ENCODE results near the gene RCBTB1. TPM values are rescaled to one million over a fixed set of nuclear protein-coding genes. Genes with fewer than 3 reads are reported as not detected.

The RCBTB1 gene
- total RNA-seq, 4 donors from 2014 or later, result 8.8 to 10.7 (median 10.2) TPM

DNA sequence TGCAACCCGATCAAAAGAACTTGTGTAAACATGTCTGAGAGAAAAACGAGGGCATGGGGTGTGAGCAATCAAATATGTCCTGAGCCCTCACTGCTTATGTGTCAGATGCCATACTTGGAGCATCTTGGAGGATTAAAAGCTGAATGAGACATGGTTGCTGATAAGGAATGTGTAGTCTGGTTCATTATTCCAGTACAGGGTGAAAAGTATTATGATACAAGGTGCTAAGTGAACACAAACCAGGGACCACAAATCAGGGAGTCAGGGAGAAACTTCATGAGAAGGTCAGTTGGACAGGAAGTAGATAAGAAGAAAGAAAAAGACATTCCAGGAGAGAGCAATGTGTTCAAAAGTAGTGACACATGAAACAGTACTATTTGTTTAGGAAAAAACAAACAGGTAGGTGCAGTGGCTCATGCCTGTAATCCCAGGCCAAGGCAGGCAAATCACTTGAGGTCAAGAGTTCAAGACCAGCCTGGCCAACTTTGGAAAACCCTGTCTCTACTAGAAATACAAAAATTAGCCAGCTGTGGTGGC, 2.0 kb upstream of the RCBTB1 start:
- WGBS, 2 donors, result 49 to 58% methylated on average over 2 of the region's 2 CpGs
- TF ChIP-seq, protein P1, sequence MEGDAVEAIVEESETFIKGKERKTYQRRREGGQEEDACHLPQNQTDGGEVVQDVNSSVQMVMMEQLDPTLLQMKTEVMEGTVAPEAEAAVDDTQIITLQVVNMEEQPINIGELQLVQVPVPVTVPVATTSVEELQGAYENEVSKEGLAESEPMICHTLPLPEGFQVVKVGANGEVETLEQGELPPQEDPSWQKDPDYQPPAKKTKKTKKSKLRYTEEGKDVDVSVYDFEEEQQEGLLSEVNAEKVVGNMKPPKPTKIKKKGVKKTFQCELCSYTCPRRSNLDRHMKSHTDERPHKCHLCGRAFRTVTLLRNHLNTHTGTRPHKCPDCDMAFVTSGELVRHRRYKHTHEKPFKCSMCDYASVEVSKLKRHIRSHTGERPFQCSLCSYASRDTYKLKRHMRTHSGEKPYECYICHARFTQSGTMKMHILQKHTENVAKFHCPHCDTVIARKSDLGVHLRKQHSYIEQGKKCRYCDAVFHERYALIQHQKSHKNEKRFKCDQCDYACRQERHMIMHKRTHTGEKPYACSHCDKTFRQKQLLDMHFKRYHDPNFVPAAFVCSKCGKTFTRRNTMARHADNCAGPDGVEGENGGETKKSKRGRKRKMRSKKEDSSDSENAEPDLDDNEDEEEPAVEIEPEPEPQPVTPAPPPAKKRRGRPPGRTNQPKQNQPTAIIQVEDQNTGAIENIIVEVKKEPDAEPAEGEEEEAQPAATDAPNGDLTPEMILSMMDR (IDR thresholded peaks at IDR 0.05), result no peak
- TF ChIP-seq EP300 (IDR thresholded peaks at IDR 0.05) (no peak), POLR2A (IDR thresholded peaks at IDR 0.05) (no peak)
- Histone ChIP-seq H3K27ac (no peak overlapping the region), H3K27me3 (no peaks in the 10 kb centered on the region), H3K4me3 (no peak overlapping the region), H3K9me3 (no peaks in the 10 kb centered on the region), H3K36me3 (no peaks in the 10 kb centered on the region), H3K4me1 (peaks cover 0 to 21% (median 2%) of the 10 kb centered on the region in 4 donors)
- no peak for DNase-seq (ENCODE audit: low spot score in 2 of 2)

DNA sequence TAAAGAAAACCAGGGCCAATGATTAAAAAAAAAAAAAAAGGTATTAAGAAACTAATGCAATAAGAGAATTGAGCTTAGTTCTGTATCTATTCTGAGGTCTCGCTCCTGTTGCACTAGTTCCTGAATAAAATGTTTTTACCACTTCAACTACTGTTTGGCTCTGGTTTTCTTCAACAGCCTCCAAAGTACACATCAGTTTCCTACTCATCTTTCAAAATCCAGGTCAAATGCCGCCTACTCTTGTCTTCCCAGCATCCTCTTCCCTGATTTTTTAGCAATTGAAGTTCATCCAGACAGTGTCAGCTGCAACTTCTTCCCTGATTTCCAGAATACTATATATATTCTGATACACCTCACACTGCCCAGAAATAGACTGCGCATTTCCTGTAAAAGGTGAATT, 1.4 kb upstream of the RCBTB1 start:
- 86 to 91% methylated on average over 3 of the region's 3 CpGs for WGBS, 2 donors
- peaks cover 0 to 4% (median 0%) of the 10 kb centered on the region in 3 donors for H3K36me3 ChIP-seq
- H3K9me3 ChIP-seq, result no peaks in the 10 kb centered on the region
- no peak overlapping the region for H3K27ac ChIP-seq
- no peak for DNase-seq (ENCODE audit: low spot score in 2 of 2)
- H3K4me1 ChIP-seq, result peaks cover 0 to 21% (median 2%) of the 10 kb centered on the region in 4 donors
- no peak for TF ChIP-seq POLR2A (IDR thresholded peaks at IDR 0.05)
- TF ChIP-seq EP300 (IDR thresholded peaks at IDR 0.05), result no peak
- TF ChIP-seq, protein P1 (IDR thresholded peaks at IDR 0.05), result no peak
- no peaks in the 10 kb centered on the region for H3K27me3 ChIP-seq
- no peak overlapping the region for H3K4me3 ChIP-seq

DNA sequence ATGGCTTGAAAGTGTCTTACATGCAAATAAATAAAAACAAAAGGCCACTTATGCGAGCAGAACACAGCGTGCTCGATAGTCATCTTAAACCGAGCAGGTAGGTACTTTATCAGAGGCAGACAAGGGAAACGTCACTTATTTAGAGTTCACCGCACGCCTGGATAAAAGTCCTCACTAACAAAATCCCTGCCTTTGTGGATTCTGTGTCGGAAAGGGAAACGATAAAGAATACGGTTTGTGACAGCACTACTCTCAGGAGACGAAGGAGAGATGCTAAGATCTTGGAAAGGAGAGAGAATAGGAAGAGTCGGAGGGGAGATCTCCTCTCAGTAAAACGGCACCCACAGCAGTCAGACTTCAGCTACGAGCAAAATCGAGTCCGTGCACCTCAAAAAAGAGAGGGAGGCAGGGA, 581 bp downstream of the RCBTB1 start:
- no peak for DNase-seq (ENCODE audit: low spot score in 2 of 2)
- no peaks in the 10 kb centered on the region for H3K9me3 ChIP-seq
- H3K4me1 ChIP-seq, result peaks cover 0 to 21% (median 2%) of the 10 kb centered on the region in 4 donors
- peaks cover 0 to 20% (median 0%) of the 10 kb centered on the region in 3 donors for H3K36me3 ChIP-seq
- H3K27ac ChIP-seq, result peak overlapping the region in 3 of 4 donors; percentile 69 to 84 (median 80)
- no peaks in the 10 kb centered on the region for H3K27me3 ChIP-seq
- H3K4me3 ChIP-seq, result peak overlapping the region; percentile 65 to 93 (median 84)
- TF ChIP-seq EP300 (IDR thresholded peaks at IDR 0.05), result no peak
- TF ChIP-seq, protein P1 (IDR thresholded peaks at IDR 0.05), result no peak
- TF ChIP-seq POLR2A (IDR thresholded peaks at IDR 0.05), result no peak
- 0% methylated on average over 16 of the region's 16 CpGs for WGBS, 2 donors

DNA sequence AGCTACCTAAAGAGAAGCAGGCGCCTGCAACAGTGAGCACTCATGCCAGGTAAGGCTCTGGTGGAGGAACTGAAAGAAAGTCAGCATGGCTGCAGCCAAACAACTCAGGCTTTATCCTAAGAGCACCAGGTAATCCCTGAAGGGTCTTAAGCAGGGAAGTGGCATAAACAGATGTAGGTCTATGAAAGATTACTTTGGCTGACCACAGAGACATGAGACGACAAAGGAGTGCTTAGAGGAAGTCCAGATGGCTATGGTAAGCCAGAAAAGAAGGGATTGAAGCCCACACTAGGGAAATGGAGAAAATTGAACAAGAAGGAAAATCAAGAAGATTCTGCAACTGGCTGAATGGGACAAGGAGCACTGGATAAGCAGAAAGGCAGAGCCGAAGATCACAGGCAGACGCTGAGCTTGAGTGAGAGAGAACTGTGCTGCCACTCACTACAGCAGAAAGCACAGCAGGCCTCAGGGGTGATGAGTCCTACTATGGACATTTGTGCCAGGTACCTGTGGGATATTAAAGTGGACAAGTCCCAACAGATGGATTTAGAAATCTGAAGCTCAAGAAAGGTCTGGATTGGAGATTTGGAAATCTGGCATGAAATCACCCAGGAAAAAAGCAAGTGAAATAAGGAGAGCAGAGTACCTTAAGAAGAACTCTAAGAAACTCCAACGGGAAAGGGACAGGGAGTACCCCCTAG, 4.2 kb downstream of the RCBTB1 start:
- H3K4me1 ChIP-seq, result peaks cover 0 to 19% (median 1%) of the 10 kb centered on the region in 4 donors
- no peak for TF ChIP-seq EP300 (IDR thresholded peaks at IDR 0.05)
- TF ChIP-seq, protein P1 (IDR thresholded peaks at IDR 0.05), result no peak
- no peak for TF ChIP-seq POLR2A (IDR thresholded peaks at IDR 0.05)
- no peaks in the 10 kb centered on the region for H3K27me3 ChIP-seq
- H3K4me3 ChIP-seq, result no peak overlapping the region
- H3K9me3 ChIP-seq, result no peaks in the 10 kb centered on the region
- no peak overlapping the region for H3K27ac ChIP-seq
- 88 to 89% methylated on average over 5 of the region's 5 CpGs for WGBS, 2 donors
- no peak for DNase-seq (ENCODE audit: low spot score in 2 of 2)
- H3K36me3 ChIP-seq, result peaks cover 0 to 36% (median 0%) of the 10 kb centered on the region in 3 donors

DNA sequence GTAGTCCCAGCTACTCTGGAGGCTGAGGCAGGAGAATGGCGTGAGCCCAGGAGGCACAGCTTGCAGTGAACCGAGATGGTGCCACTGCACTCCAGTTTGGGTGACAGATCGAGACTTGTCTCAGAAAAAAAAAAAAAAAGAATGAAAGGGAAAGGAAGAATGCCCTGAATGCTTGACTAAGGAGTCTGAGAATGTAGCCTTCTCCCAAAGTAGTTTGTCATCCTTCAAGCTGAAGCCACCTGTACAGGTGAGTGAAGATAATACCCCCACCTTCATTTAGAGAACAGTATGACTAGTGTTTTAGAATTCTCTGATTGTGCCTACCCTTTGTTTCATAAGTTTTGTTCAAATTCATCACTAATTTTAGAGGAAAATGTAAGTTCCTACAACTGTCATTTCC, 5.9 kb downstream of the RCBTB1 start:
- Histone ChIP-seq H3K4me3 (no peak overlapping the region), H3K27me3 (no peaks in the 10 kb centered on the region), H3K4me1 (peaks cover 0 to 12% (median 0%) of the 10 kb centered on the region in 4 donors), H3K36me3 (peaks cover 0 to 36% (median 0%) of the 10 kb centered on the region in 3 donors), H3K27ac (no peak overlapping the region), H3K9me3 (no peaks in the 10 kb centered on the region)
- no peak for TF ChIP-seq EP300 (IDR thresholded peaks at IDR 0.05)
- DNase-seq (ENCODE audit: low spot score in 2 of 2), result no peak
- 84 to 87% methylated on average over 3 of the region's 3 CpGs for WGBS, 2 donors
